GM18526 (cell line): ENCODE measurements around the gene IDS.

Experiments
- POLR2A ChIP-seq: IDR thresholded peaks from 3 replicates; pipeline ENCODE4 v1.6.1; 2011; ENCODE audit not compliant: insufficient read length; ENCODE audit errors: extremely low read depth

Gene IDS

DNA sequence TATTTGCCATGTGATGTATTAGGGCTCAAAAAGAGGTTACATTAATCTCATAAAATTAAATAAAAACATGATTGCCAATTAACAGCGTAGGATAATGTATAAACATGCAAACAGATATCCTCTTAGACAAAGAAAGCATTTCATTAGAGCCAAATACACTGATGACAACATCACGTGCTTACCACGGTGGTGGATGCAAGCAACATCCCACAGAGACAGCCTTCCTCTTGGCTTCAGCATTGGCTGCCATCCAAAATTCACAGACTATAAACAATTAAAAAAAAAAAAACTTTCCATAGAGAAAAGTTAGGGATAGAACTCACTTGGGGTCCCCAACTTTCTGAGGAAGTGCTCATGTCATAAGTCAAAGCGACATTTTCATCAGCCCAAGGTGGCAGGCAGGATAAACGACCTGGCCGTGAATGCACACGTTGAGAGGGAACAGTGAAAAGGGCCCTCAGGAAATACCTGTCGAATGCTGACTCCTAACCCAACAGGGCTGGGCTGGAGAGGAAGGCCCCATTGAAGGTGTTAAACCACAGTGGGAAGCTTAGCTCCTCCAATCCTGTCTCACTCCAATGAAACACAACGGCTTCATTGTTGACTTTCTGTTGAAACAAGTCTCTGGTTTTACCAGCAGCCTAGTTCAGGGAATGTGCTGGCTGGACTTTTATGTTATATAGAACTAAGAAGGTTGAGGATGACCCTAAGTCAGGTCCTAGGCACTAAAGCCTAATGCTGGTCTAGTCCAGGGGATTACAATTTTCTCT, 48.4 kb downstream of the IDS start:
- TF ChIP-seq POLR2A, result no peak

GRCh38 chrX:149455934-149456333, 49.2 kb downstream of the IDS start:
- no peak for TF ChIP-seq POLR2A

GRCh38 chrX:149453906-149454822, 50.9 kb downstream of the IDS start:
- TF ChIP-seq POLR2A, result no peak

DNA sequence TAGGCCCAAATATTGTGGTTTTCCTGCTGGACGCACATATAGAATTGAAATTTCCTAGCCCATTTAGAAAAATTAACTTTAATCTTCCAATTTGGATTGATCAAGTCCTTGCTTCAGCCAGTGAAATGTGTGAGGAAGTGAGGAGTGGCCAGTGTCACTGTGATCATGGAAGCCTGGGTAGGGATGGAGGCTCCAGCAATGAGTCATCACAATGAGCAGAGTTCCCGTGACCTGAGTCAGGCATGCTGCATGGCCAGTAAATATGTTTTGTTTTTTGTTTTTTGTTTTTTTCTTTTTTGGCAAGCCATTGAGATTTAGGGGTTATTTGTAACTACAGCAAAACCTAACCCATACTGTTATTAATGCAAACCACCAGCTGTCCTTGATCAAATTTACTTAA, 52.1 kb downstream of the IDS start:
- no peak for TF ChIP-seq POLR2A

DNA sequence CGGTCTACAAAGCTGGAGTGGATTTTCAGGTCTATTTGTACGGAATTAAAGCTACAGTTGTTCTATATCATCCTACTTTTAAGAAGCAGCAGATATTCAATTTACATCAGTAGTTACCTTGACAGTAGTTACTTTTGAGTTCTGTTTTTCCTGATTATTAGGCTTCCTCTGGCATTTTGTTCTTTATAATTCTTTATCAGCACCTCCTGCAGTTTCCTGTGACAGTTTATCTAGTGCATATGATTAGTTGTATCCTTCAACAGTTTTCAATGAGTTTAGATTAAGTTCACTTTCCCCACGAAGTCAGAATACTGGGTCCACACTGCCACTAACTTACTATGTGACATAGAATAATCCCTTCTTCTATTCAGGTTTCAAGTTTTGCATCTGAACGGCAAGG, 71.7 kb downstream of the IDS start:
- no peak for TF ChIP-seq POLR2A

DNA sequence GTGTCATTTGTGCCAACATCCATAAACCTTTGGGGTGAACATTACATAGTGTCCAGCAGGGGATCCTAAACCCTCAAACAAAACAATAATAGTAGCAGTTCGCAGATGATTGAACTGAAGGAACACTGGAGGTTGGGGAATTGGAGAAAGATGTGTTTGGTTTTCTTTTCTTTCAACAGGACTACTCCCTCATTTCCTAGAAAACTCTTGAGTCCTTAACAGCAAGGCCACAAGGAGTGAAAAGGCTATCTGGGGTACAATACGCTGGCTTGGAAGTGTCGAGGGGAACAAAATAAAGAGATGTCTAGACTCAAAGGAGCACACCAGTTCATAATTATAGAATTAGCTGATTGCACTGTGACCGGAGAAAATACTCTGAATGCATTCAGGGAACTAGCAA, 72.1 kb downstream of the IDS start:
- no peak for TF ChIP-seq POLR2A
